HG02840 (cell line): Measurements from ENCODE around the gene HDAC11.
"Not testable (repeated sequence)": the region's sequence is repeated elsewhere in the genome, so short reads cannot be mapped to it uniquely, and the experiment has no call there.

Experiments
- ATAC-seq: cut with Tn5 transposase; IDR thresholded peaks from one replicate; pipeline ENCODE4 v1.9.1; 2021; ENCODE audit warnings: mild to moderate bottlenecking, moderate library complexity, moderate number of reproducible peaks; ENCODE audit not compliant: unreplicated experiment, low FRiP score

HDAC11 gene

GRCh38 chr3:13491206-13491974 lies 11.3 kb downstream of the HDAC11 start:
- no peak for ATAC-seq

DNA sequence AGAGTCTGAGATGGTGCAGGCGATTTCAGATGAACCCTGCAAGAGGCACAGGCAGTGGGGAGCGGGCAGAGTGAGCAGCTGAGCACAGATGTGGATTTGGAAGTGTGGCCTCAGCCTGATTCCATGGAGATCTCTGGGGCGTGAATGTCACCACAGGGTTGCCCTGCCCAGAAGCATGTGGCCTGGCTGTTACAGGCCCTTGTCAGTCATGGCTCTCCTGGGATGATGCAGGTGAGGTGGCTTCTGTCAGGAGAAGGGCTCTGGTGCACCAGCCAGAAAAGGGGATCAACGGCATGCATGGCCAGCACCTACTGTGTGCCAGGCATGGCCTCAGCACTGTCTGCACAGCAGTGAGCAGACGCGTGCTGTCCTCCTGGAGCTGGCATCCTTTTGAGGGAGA lies 11.9 kb downstream of the HDAC11 start:
- ATAC-seq: no peak

- no peak for ATAC-seq
Observed at GRCh38 chr3:13492976-13493866, 13.1 kb downstream of the HDAC11 start.

DNA sequence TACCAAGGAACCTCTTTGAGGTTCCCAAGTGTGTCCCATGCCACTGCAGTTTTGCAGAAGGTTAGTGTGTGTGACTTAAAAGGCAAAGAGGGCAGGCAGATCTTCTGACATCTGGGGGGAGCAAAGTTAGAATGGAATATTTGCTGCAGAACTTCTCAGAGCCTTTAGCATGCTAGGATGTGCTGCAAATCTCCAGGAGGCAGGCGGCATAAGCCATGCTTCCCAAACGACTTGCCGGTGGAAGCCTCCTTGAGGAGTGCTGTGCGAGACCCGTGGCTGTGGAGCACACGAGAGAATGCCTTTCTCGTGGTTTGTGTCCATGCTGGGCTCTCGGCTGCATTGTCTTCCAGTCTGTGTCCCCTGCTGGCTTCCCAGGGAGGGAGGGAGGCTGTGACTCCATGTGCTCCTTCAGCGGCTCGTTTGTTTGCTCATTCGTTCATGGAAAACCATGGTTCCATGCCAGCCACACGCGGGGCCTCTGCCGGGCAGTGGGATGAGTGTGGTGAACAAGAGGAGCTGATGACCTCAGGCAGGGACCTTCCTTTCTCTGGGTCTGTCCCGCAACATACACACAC lies 13.8 kb downstream of the HDAC11 start:
- no peak for ATAC-seq

- no peak for ATAC-seq
Observed at GRCh38 chr3:13494463-13495350, 14.6 kb downstream of the HDAC11 start.

DNA sequence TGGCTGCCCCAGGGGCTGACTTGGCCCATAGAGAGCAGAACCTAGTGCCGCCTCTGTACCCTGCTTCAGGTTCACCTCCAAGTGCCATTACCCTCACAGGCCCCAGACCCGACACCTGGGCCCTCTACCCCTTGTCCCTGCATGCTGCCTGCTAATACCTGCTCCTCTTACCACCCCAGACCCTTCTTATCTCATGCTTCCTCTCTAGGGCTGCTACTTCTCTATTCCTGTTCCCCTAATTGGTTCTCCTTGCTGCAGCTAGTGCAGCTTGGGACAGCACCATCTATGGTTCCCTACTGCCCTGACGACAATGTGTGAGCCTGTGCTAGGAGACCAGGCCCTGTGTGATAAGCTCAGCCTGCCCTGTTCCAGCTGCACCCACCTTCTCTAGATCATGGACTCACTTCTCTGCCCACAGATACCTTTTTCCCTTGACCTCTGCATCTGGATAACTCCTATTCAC lies 15.3 kb downstream of the HDAC11 start:
- no peak for ATAC-seq

- ATAC-seq: no peak
Observed at GRCh38 chr3:13495921-13496723, 16.0 kb downstream of the HDAC11 start.

GRCh38 chr3:13496879-13497278 lies 16.8 kb downstream of the HDAC11 start:
- no peak for ATAC-seq

- ATAC-seq: no peak
Observed at GRCh38 chr3:13497386-13497785, 17.3 kb downstream of the HDAC11 start.

DNA sequence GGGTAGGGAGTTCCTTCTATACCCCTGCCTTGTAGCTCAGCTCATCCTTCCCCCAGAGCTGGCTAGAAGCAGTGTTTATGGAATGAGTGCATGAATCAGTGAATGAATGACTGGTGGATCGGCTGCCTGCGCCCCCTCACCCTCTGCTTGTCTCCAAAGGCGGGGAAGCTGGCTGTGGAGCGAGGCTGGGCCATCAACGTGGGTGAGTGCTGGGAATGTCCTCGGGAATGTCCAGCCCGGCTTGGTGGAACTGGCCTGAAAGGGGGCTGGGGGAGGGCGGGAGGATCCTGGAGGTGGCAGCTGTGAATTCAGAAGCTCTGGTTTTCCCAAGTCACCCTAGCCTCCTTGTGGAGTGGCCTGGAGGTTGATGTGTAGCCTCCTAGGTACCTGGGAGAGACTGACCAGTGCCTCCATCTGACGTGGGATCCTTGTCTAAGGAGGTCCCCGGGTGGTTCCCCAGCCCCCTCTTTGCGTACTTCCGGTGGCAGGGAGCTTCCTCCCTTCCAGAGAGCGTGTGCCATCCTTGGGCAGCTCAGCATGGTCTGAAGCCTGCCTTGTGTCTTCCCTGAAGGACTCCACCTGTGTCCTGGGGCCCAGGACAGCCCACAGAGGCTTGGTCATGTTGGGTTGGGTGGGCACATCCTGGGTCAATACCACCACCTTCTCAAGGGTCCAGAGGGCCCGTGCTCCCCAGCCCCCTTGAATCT lies 18.4 kb downstream of the HDAC11 start:
- no peak for ATAC-seq

DNA sequence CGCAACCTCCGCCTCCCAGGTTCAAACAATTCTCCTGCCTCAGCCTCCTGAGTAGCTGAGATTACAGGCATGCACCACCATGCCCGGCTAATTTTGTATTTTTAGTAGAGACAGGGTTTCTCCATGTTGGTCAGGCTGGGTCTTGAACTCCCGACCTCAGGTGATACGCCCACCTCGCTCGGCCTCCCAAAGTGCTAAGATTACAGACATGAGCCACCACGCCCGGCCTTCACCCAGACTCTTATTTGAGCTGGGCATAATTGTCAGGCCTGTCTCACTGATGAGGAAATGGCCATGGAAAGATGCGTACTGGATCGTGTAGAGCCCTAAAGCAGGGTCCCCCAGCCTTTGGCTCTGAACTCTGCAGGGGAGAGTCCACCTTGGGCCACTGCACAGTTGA lies 19.1 kb downstream of the HDAC11 start:
- ATAC-seq: not testable (repeated sequence)

DNA sequence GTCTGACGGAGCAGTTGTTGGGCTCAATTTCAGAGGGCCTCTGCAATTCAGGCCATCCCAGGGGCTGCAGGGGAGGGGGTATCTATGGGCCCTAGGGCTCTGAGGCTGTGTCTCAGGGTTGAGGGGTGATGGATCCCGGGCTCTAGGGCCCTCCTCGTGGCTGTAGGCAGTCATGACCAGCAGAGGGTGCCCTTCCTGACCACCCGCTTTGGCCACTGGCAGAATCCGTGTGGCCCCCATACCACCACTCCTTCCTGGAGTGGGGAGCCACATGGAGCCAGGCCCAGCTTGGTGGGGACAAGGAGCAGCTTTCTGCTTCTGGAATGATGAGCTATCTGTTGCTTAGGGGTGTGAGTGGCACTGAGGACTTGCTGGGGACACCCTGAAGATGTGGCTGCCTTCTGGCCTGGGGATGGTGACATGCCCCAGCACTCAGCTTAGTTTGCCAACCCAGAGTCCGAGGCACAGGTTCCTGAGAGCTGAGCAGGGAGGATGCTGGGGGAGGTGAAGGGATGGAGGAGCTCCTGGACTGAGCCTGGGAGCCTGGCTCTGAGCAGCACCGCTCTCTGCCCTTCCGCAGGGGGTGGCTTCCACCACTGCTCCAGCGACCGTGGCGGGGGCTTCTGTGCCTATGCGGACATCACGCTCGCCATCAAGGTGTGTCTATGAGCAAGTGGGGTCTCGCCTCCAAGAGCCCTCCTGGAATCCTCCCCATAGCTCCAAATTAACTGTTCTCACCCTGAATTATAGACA lies 20.2 kb downstream of the HDAC11 start:
- ATAC-seq: no peak

DNA sequence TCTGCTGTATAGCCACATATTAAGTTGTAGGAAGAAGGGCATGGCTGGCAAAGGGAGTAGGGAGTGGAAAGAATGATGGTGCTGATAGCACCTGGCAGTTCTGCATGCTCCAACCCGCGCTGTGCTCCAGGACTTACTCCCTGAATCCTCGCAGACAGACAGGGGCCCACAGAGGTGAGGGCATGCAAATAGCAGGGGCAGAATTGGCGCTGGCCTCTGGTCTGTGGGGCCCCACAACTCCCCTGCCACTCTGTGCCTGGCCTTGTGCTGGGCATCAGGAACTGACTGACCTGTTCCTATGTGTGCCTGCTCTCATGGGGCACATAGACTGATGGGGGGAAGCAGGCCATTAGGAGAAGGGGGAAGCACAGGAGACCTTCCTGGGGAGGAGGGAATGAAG lies 20.9 kb downstream of the HDAC11 start:
- ATAC-seq: no peak

GRCh38 chr3:13501521-13501920 lies 21.4 kb downstream of the HDAC11 start:
- no peak for ATAC-seq

- ATAC-seq: no peak
Observed at GRCh38 chr3:13501958-13502790, 22.1 kb downstream of the HDAC11 start.

DNA sequence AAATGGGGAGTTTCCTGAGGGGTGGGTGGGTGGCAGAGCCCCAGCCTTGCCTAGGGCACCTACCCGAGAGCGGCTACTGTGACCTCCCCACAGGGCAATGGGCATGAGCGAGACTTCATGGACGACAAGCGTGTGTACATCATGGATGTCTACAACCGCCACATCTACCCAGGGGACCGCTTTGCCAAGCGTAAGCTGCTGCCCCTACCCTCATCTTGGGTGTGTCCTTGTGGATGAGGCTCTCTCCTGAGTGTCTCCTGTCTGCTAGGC lies 22.6 kb downstream of the HDAC11 start:
- no peak for ATAC-seq

DNA sequence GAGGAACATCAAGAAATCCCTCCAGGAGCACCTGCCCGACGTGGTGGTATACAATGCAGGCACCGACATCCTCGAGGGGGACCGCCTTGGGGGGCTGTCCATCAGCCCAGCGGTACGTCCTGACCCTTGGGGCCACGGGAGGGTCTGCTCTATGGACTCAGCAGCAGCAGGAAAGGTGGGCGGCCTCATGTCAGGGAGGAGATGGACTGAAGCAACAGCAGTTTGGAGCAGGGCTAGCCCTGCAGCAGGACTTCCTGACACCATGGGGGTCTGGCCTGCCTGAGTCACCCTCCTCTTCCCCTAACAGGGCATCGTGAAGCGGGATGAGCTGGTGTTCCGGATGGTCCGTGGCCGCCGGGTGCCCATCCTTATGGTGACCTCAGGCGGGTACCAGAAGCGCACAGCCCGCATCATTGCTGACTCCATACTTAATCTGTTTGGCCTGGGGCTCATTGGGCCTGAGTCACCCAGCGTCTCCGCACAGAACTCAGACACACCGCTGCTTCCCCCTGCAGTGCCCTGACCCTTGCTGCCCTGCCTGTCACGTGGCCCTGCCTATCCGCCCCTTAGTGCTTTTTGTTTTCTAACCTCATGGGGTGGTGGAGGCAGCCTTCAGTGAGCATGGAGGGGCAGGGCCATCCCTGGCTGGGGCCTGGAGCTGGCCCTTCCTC lies 24.2 kb downstream of the HDAC11 start:
- ATAC-seq: no peak
